SK-N-SH treated with all-trans-retinoic acid at 6 μM for 48 hours (cell line): ENCODE measurements around the gene FAAH.
"Not testable (repeated sequence)": the region's sequence is repeated elsewhere in the genome, so short reads cannot be mapped to it uniquely, and the experiment has no call there.

Source experiments
- ATAC-seq: fragments of 200-7000 bp; cut with Tn5 transposase; 3 replicates; pipeline ENCODE4 v1.9.1; 2020; ENCODE audit warnings: mild to moderate bottlenecking, moderate library complexity
- ARNTL ChIP-seq: fragments of 450-650 bp; formaldehyde crosslinking; IDR thresholded peaks from 2 replicates; pipeline ENCODE4 v1.5.0; 2020; ENCODE audit warnings: low read depth, mild to moderate bottlenecking, moderate library complexity, borderline replicate concordance
- CREB5 ChIP-seq: fragments of 250-450 bp; sonication (Bioruptor Pico); IDR thresholded peaks from 2 replicates; pipeline ENCODE4 v1.5.1; 2020; ENCODE audit warnings: low read depth, mild to moderate bottlenecking, moderate library complexity
- CSDC2 ChIP-seq: fragments of 250-450 bp; sonication (Bioruptor Pico); IDR thresholded peaks from 2 replicates; pipeline ENCODE4 v1.5.0; 2020; ENCODE audit warnings: mild to moderate bottlenecking, moderate library complexity
- CSRNP3 ChIP-seq: fragments of 250-450 bp; sonication (Bioruptor Pico); IDR thresholded peaks from 2 replicates; pipeline ENCODE4 v1.5.1; 2021; ENCODE audit warnings: mild to moderate bottlenecking, moderate library complexity
- ESRRG ChIP-seq: fragments of 250-450 bp; sonication (Bioruptor Pico); IDR thresholded peaks from 2 replicates; pipeline ENCODE4 v1.6.1; 2021; ENCODE audit warnings: mild to moderate bottlenecking
- GLIS3 ChIP-seq: fragments of 250-450 bp; sonication (Bioruptor Pico); IDR thresholded peaks from 2 replicates; pipeline ENCODE4 v1.5.0; 2020; ENCODE audit warnings: mild to moderate bottlenecking, moderate library complexity
- ISL1 ChIP-seq: fragments of 250-450 bp; sonication (Bioruptor Pico); IDR thresholded peaks from 2 replicates; pipeline ENCODE4 v2.1.2; 2022; ENCODE audit warnings: mild to moderate bottlenecking, moderate library complexity
- OSR1 ChIP-seq: fragments of 250-450 bp; sonication (Bioruptor Pico); IDR thresholded peaks from 2 replicates; pipeline ENCODE4 v1.8.0; 2022; ENCODE audit warnings: moderate library complexity, mild to moderate bottlenecking, inconsistent platforms
- PATZ1 ChIP-seq: fragments of 250-450 bp; sonication (Bioruptor Pico); IDR thresholded peaks from 2 replicates; pipeline ENCODE4 v1.8.0; 2020; ENCODE audit warnings: mild to moderate bottlenecking, moderate library complexity, borderline replicate concordance
- POU6F1 ChIP-seq: fragments of 250-450 bp; sonication (Bioruptor Pico); IDR thresholded peaks from 2 replicates; pipeline ENCODE4 v1.8.0; 2021; ENCODE audit warnings: low read depth, mild to moderate bottlenecking, moderate library complexity, borderline replicate concordance
- PPARA ChIP-seq: fragments of 250-450 bp; sonication (Bioruptor Pico); IDR thresholded peaks from 2 replicates; pipeline ENCODE4 v1.5.0; 2020; ENCODE audit warnings: mild to moderate bottlenecking, borderline replicate concordance
- RARB ChIP-seq: fragments of 250-450 bp; sonication (Bioruptor Pico); IDR thresholded peaks from 2 replicates; pipeline ENCODE4 v1.8.0; 2021; ENCODE audit warnings: mild to moderate bottlenecking, moderate library complexity
- SNAI2 ChIP-seq: fragments of 250-450 bp; sonication (Bioruptor Pico); IDR thresholded peaks from 2 replicates; pipeline ENCODE4 v1.5.0; 2020; ENCODE audit warnings: mild to moderate bottlenecking, moderate library complexity
- TCF4 ChIP-seq: fragments of 250-450 bp; sonication (Bioruptor Pico); IDR thresholded peaks from 2 replicates; pipeline ENCODE4 v1.8.0; 2021; ENCODE audit warnings: mild to moderate bottlenecking, moderate library complexity, borderline replicate concordance
- TSHZ2 ChIP-seq: fragments of 250-450 bp; sonication (Bioruptor Pico); IDR thresholded peaks from 2 replicates; pipeline ENCODE4 v1.5.0; 2020; ENCODE audit warnings: mild to moderate bottlenecking, moderate library complexity
- ZC3H10 ChIP-seq: fragments of 250-450 bp; sonication (Bioruptor Pico); IDR thresholded peaks from 2 replicates; pipeline ENCODE4 v1.5.1; 2021; ENCODE audit warnings: mild to moderate bottlenecking, moderate library complexity
- ZFP3 ChIP-seq: fragments of 250-450 bp; sonication (Bioruptor Pico); IDR thresholded peaks from 2 replicates; pipeline ENCODE4 v1.5.0; 2020; ENCODE audit warnings: mild to moderate bottlenecking, moderate library complexity
- ZFP30 ChIP-seq: fragments of 450-650 bp; formaldehyde crosslinking; IDR thresholded peaks from 2 replicates; pipeline ENCODE4 v1.5.0; 2022; ENCODE audit warnings: mild to moderate bottlenecking, moderate library complexity
- ZNF565 ChIP-seq: fragments of 450-650 bp; formaldehyde crosslinking; conservative IDR thresholded peaks from 2 replicates; pipeline ENCODE4 v1.5.0; 2020; ENCODE audit warnings: low read depth, mild to moderate bottlenecking, moderate library complexity
- ZNF70 ChIP-seq: fragments of 450-650 bp; formaldehyde crosslinking; IDR thresholded peaks from 2 replicates; pipeline ENCODE4 v1.5.0; 2020; ENCODE audit warnings: mild to moderate bottlenecking, moderate library complexity
- ZNF8 ChIP-seq: fragments of 450-650 bp; formaldehyde crosslinking; IDR thresholded peaks from 2 replicates; pipeline ENCODE4 v1.5.0; 2020; ENCODE audit warnings: mild to moderate bottlenecking, moderate library complexity

The FAAH gene

GRCh38 chr1:46345281-46345680 lies 48.8 kb upstream of the FAAH start:
- no peak for ATAC-seq
- no peak for TF ChIP-seq CREB5 (CRISPR knock-in tag)
- no peak for TF ChIP-seq TCF4
- no peak for TF ChIP-seq ZFP3 (CRISPR knock-in tag)
- TF ChIP-seq ZC3H10 (CRISPR knock-in tag): no peak
- no peak for TF ChIP-seq OSR1 (CRISPR knock-in tag)
- no peak for TF ChIP-seq PPARA
- TF ChIP-seq ESRRG (CRISPR knock-in tag): no peak
- TF ChIP-seq GLIS3 (CRISPR knock-in tag): no peak

- TF ChIP-seq ESRRG (CRISPR knock-in tag): no peak
- no peak for TF ChIP-seq OSR1 (CRISPR knock-in tag)
- TF ChIP-seq ZC3H10 (CRISPR knock-in tag): no peak
- no peak for TF ChIP-seq CREB5 (CRISPR knock-in tag)
- TF ChIP-seq ISL1: no peak
- no peak for TF ChIP-seq GLIS3 (CRISPR knock-in tag)
- TF ChIP-seq ZNF70 (CRISPR knock-in tag): no peak
- TF ChIP-seq RARB: no peak
- TF ChIP-seq ZNF8 (CRISPR knock-in tag): no peak
- TF ChIP-seq CSRNP3: no peak
- no peak for TF ChIP-seq ARNTL (CRISPR knock-in tag)
- TF ChIP-seq TSHZ2 (CRISPR knock-in tag): no peak
- TF ChIP-seq PATZ1 (CRISPR knock-in tag): no peak
- TF ChIP-seq, all 23 proteins: peak for 0
- no peak for ATAC-seq
These were observed 41.8 kb upstream of the FAAH start for GRCh38 chr1:46352363-46352762.

- ATAC-seq: not testable (repeated sequence)
These were observed 38.2 kb upstream of the FAAH start for GRCh38 chr1:46355920-46356319.

GRCh38 chr1:46362158-46362557 lies 32.0 kb upstream of the FAAH start:
- no peak for TF ChIP-seq GLIS3 (CRISPR knock-in tag)
- no peak for ATAC-seq

GRCh38 chr1:46363121-46363520 lies 31.0 kb upstream of the FAAH start:
- no peak for ATAC-seq
- TF ChIP-seq PPARA (no peak), ISL1 (no peak), ZFP30 (CRISPR knock-in tag) (no peak), CSDC2 (CRISPR knock-in tag) (no peak), ZC3H10 (CRISPR knock-in tag) (no peak), RARB (no peak), ZFP3 (CRISPR knock-in tag) (no peak), PATZ1 (CRISPR knock-in tag) (no peak), GLIS3 (CRISPR knock-in tag) (no peak), POU6F1 (CRISPR knock-in tag) (no peak), ZNF565 (no peak), ZNF8 (CRISPR knock-in tag) (no peak), SNAI2 (CRISPR knock-in tag) (no peak)
